Measurements from ENCODE around the gene CELA2B.

GRCh38 chr1:15524283-15525049 lies 48.6 kb downstream of the CELA2B start:
- no peak for TF ChIP-seq CTCF (IDR thresholded peaks at IDR 0.05)
- TF ChIP-seq EP300 (IDR thresholded peaks at IDR 0.05), result no peak
- no peak for TF ChIP-seq JUNB (IDR thresholded peaks at IDR 0.05)
- no peak for TF ChIP-seq SMC3 (IDR thresholded peaks at IDR 0.05)

All from A549 (cell line).